Fibroblast of skin of right quadriceps (primary cell): ENCODE measurements around the gene RNFT2.
"Not testable (repeated sequence)": the region's sequence is repeated elsewhere in the genome, so short reads cannot be mapped to it uniquely, and the experiment has no call there.

Source experiments
- DNase-seq: peaks from one replicate; pipeline ENCODE4 v3.0.0-alpha.2; 2013

RNFT2 gene

DNA sequence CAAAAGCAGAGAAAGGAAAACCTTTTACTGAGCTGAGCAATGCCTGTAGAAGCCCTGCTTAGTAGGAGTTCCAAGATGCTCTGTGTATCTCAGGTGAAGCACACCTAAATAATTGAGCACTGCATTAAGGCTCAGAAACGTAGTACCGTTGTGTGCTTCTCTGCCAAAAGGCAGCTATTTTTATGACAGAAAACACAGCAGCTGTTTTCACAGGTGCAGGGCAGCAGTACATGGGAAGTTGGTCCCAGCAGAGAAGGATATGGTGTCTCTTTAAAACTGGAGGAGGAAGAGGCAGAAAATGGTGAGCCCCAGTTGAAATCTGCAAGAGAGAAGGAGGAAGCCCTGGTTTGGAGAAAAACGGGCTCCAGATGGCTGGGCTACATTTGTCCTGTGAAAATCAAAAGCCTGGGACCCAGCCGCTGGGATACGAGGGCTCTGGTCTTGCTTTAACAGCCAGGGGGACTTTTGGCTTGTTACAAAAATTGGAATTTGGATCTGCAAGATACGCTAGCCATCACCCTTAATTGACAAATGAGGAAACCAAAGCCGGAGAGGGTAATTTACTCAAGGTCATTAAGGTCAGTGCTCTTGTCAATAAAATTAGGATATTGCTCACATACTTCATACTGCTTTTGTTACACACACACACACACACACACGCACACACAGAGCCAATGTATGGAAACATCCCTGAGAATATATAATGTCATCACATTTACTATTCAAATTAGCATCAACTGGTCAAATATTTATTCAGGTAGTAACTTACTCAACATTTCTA lies 27.6 kb upstream of the RNFT2 start:
- DNase-seq = no peak

DNA sequence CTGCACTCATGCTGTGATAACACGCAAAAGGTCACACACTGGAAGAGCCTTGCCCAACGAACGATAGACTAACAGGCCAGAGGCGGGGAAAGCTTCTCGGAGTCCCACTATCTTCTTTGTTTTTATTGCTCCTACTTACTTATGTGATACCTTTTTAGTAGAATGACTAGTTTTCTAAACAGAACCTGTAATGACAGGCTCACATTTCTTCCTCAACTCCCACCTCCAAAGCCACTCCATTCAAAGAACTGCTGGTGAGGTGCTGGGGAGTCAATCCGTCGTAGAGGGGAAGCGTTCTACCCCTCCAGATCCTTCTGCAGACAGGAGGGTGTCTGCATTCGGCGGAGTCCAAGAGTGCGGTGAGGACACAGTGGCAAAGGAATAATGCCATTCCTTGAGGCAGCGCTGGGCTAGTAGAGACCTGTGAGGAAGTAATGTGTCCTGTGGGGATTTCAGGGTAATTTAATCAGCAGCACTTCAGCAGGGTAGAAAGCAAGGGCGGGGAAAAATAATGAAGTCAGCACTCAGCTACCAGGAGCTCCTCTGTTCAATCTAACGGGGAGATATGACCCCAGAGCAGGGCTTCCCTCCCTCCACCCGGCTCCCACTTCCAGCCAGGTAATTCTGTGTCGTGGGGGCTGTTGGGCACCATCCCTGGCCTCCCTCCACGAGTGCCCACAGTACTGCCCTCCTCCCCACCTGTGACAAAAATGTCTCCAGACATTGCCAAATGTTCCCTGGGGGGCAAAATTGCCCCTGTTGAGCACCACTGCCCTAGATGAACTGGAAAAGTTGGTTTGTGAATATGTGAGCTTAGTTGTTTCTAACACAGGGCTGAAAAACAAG lies 25.4 kb upstream of the RNFT2 start:
- no peak for DNase-seq

- DNase-seq = no peak
Measured at GRCh38 chr12:116713527-116713926, 24.6 kb upstream of the RNFT2 start.

DNA sequence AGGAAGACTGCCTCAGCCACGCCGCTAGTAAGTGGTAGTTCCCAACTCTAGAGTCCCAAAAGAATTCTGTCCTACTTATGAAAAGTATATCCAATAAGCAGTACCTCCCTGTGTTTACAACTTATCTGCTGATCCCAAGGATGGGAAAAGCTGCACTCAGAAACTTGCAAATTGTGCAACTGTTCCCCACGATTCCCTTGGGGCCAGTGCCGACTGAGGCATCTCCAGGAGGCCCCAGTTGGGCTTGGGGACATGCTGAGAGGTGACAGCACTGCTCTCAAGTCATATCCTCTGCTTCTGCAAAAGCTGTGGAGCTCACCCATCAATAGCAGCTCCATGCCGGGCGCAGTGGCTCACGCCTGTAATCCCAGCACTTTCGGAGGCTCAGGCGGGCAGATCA lies 23.9 kb upstream of the RNFT2 start:
- no peak for DNase-seq

GRCh38 chr12:116717466-116718437 lies 20.4 kb upstream of the RNFT2 start:
- DNase-seq = no peak

DNA sequence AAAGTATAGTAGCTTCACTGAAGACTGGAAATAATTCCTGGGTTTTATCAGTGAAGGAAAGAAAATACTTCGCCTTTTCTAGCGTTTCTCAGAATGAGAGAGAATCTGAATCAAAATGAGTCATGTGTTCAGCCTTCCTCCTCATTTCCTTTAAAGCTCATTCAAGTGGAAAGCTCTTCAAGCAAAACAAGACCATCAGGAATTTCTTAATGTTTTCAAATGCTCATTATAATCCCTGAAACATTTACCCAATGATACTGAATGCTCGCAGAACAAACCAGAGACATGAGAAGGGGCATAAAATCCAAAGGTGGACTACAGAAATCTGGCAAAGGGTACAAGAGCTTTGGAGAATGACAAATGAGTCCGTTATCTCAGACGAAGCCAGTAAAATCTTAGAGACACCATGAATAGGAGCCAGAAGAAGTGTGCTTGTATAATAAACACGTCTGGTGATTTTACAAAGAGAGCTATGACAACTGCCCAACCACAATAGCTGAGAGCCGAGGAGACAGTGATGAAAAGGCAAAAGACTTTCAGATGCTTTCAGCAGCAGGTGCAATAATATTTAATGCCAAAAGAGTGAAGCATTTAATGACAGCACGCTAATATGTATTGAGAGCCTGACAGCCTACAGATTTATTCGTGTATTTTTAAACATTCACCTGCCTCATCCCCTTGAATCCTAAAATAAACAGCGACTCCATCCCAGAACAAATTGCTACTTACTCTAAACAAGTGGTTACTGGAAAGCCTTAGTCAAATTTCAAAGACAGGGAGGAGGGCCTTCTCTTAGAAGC lies 19.3 kb upstream of the RNFT2 start:
- no peak for DNase-seq

- DNase-seq = no peak
Measured at GRCh38 chr12:116719731-116720528, 18.2 kb upstream of the RNFT2 start.

GRCh38 chr12:116722245-116722644 lies 15.9 kb upstream of the RNFT2 start:
- no peak for DNase-seq

- no peak for DNase-seq
Measured at GRCh38 chr12:116726694-116727093, 11.4 kb upstream of the RNFT2 start.

GRCh38 chr12:116727261-116727660 lies 10.9 kb upstream of the RNFT2 start:
- DNase-seq = no peak

DNA sequence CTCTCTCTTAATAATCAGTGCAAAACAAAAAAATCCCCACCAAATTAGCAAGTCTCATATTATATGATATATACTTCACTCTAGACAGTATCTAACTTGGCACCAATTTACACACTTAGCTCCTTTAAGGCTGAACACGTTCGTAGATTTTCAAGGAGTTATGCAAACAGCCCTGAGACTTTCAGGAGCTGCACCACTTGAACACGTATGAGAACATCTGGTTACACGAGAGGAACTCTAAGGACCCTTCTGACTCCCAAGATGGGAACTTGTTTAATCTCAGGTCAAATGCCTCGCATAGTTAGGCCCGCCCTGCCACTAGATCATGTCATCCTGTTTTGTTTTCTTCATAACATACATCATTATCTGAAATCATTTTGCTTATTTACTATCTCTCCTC lies 10.2 kb upstream of the RNFT2 start:
- DNase-seq = no peak

- DNase-seq = no peak
Measured at GRCh38 chr12:116731801-116732200, 6.3 kb upstream of the RNFT2 start.

DNA sequence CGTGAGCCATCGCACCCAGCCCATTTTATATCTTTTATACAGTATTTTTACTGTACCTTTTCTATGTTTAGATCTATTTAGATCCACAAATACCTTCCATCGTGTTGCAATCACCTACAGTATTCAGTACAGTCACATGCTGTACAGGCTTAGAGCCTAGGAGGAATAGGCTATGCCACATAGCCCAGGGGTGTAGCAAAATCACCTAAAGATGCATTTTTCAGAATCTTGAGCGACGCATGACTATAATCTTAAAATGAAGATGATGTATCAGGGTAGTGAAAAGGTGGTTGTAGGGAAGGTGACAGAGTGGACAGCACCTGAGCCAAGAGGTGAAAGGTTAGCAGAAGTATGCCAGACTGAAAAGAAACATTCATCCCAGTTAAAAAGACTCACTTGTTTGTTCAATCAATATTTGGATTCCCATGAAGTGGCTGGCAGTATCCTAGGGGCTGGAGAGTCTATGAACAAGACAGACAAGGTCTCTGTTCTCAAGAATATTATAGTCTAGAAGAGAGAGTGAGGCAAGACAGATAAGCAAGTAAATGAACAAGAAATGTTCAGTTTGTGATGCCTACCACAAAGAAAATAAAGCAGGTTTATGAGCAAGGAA lies 3.9 kb upstream of the RNFT2 start:
- DNase-seq = no peak

- no peak for DNase-seq
Measured at GRCh38 chr12:116735084-116735483, 3.0 kb upstream of the RNFT2 start.

DNA sequence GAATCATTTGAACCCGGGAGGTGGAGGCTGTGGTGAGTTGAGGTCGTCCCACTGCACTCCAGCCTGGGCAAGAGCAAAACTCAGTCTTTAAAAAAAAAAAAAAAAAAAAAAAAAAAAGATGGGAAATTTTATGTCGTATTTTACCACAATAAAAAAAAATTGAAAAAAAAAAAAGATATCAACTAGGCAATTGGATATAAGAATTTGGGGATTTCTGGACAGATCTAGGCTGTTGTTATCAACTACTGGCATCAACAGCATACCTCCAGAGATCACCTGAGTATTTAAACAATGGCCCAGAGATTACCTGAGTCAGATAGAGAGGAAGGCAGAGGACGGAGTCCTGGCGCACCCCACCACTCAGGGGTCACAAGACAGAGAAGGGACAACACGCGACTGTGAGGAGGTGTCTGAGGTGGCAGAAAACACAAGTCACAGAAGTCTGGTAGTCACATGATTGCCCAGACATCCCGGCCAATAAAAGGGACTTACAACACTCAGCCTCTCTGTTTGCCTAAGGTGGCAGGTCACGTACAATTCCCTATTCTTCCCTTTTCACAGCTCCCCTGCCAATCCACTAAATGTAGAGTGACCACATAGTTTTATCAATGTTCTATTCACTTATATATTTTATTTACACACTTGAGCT lies 2.0 kb upstream of the RNFT2 start:
- no peak for DNase-seq

- no peak for DNase-seq
Measured at GRCh38 chr12:116736962-116737773, 947 bp upstream of the RNFT2 start.

GRCh38 chr12:116739381-116739887 lies 1.3 kb downstream of the RNFT2 start:
- no peak for DNase-seq

DNA sequence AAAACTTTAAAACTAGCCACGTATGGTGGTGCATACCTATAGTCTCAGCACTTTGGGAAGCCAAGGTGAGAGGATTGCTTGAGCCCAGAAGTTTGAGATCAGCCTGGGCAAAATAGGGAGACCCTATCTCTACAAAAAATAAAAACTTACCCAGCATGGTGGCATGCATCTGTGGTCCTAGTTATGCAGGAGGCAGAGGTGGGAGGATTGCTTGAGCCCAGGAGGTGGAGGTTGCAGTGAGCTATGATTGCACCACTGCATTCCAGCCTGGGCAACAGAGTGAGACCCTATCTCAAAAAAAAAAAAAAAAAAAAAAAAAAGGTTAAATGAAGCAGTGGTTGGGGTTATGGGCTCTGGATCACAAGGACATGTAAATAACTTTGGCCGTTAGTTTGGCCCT lies 4.7 kb downstream of the RNFT2 start:
- not testable (repeated sequence) for DNase-seq

DNA sequence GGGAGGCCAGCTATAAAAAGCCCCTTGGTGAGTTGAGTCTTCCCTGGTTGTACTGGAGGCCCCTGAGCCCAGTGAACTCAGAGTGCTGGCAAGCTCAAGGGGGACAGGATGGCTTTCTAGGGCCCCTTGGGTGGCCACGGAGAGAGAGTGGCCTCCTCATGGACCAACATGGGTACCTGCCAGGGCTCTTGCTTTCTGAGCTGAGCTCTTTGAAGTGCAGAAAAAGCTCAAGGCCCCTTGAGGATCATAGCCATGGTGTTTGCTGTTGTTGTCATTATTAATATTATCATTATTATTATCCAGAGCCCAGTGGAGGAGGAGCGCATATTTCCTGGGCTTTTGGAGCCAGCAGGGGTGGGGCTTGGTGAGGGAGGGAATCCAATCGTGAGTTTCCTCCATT lies 6.7 kb downstream of the RNFT2 start:
- no peak for DNase-seq
